ENCODE data around the gene SULT2A1.

- TF ChIP-seq CTCF (IDR thresholded peaks at IDR 0.05) (no peak), ZFX (IDR thresholded peaks at IDR 0.05; ENCODE audit: borderline replicate concordance) (no peak)
These were observed 25.4 kb downstream of the SULT2A1 start for GRCh38 chr19:47860602-47861297.

All from 22Rv1 (cell line).